ENCODE measurements around the gene EPHX1. TPM values are rescaled to one million over a fixed set of nuclear protein-coding genes. Genes with fewer than 3 reads are reported as not detected.

Gene EPHX1
- total and polyA plus RNA-seq, 2 donors from 2014 or later, result 78.6 to 178 TPM

- intact Hi-C loops (cut with DNase I), result no loop called here
- no peak for TF ChIP-seq CTCF (IDR thresholded peaks at IDR 0.05; ENCODE audit: borderline replicate concordance, extremely low read depth, insufficient read depth)
- Histone ChIP-seq H3K36me3 (ENCODE audit: control insufficient read depth in 2 of 3, insufficient read depth in 3 of 3, low read length in 3 of 3) (no peaks in the 10 kb centered on the region), H3K9me3 (ENCODE audit: control insufficient read depth in 2 of 3, insufficient read depth in 1 of 3, low read length in 3 of 3) (no peaks in the 10 kb centered on the region), H3K27me3 (ENCODE audit: control insufficient read depth, insufficient read depth, low read length) (no peaks in the 10 kb centered on the region), H3K27ac (ENCODE audit: low read depth in 2 of 2, low read length in 2 of 2) (no peak within 1 kb of the TSS), H3K9ac (ENCODE audit: low read length in 3 of 3) (no peak within 1 kb of the TSS), H3K4me3 (ENCODE audit: low read length in 3 of 3) (no peak within 1 kb of the TSS), H3K4me1 (ENCODE audit: control insufficient read depth in 2 of 3, insufficient read depth in 2 of 3, low read depth in 1 of 3, low read length in 3 of 3) (peaks cover 0 to 7% (median 5%) of the 10 kb centered on the region in 3 donors)
- peak; percentile 71 to 95 (median 90) for DNase-seq
- FAIRE-seq, result no peak
These were observed 79.1 kb downstream of the EPHX1 start, which contains the start of gene LEFTY1 for GRCh38 chr1:225888898-225889601. TSS of gene LEFTY1 (minus strand) at chr1:225889146. CDS start at chr1:225889066, 80 bp downstream.

- intact Hi-C loops (cut with DNase I), result no loop called here
- Histone ChIP-seq H3K9me3 (ENCODE audit: control insufficient read depth in 2 of 3, insufficient read depth in 1 of 3, low read length in 3 of 3) (no peaks in the 10 kb centered on the region), H3K27ac (ENCODE audit: low read depth in 2 of 2, low read length in 2 of 2) (no peak overlapping the region), H3K9ac (ENCODE audit: low read length in 3 of 3) (no peak overlapping the region), H3K4me3 (ENCODE audit: low read length in 3 of 3) (no peak overlapping the region), H3K4me1 (ENCODE audit: control insufficient read depth in 2 of 3, insufficient read depth in 2 of 3, low read depth in 1 of 3, low read length in 3 of 3) (peaks cover 0 to 7% (median 5%) of the 10 kb centered on the region in 3 donors), H3K27me3 (ENCODE audit: control insufficient read depth, insufficient read depth, low read length) (no peaks in the 10 kb centered on the region), H3K36me3 (ENCODE audit: control insufficient read depth in 2 of 3, insufficient read depth in 3 of 3, low read length in 3 of 3) (no peaks in the 10 kb centered on the region)
- TF ChIP-seq CTCF (IDR thresholded peaks at IDR 0.05; ENCODE audit: borderline replicate concordance, extremely low read depth, insufficient read depth), result no peak
- FAIRE-seq (no peak), DNase-seq (no peak)
These were observed 79.8 kb downstream of the EPHX1 start for GRCh38 chr1:225889743-225890142.

DNA sequence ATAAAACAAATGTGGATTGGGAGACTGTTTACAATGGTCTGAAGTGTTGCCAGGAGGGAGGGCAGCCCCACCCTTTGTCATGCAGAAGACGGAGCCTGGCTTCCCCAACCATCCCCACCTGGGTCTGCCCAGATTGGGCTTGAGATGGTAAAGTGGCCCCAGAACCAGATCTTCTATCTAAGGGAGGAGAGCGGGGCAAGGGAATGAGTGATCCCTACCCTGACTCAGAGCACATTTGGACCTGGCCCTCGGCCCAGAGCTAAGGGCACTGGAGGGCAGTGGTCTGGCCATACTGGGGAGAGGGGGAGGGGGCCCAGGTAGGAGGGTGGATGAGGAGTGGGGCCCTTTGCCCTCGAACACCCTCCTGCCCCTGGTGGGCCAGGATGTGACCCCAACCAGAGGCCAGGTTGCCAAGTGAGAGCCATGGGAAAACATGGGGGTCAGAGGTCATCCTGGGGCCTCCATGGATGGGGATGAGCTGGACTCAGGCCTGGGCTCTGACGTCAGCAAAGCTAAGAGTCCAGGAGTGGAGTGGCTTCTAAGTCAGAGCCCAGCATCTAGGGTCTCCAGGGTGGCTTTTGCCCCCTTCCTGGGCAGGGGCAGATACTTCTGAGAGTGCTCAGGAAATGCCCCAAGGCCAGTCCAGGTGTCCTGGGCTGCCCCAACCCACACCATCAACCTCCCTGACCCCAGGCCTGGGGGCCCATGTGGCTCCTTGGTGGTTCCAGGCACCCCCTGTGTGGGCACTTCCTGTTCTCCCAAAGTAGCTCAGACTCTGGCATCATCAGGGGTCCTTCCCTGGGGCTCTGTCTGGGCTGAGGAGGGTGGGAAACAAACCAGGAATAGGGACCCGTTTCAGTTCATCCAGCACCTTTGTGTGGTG is 80.7 kb downstream of the EPHX1 start:
- H3K27me3 ChIP-seq (ENCODE audit: control insufficient read depth, insufficient read depth, low read length), result no peaks in the 10 kb centered on the region
- no peaks in the 10 kb centered on the region for H3K36me3 ChIP-seq (ENCODE audit: control insufficient read depth in 2 of 3, insufficient read depth in 3 of 3, low read length in 3 of 3)
- H3K4me3 ChIP-seq (ENCODE audit: low read length in 3 of 3), result no peak overlapping the region
- intact Hi-C loops (cut with DNase I), result no loop called here
- TF ChIP-seq CTCF (IDR thresholded peaks at IDR 0.05; ENCODE audit: borderline replicate concordance, extremely low read depth, insufficient read depth), result no peak
- H3K9ac ChIP-seq (ENCODE audit: low read length in 3 of 3), result no peak overlapping the region
- H3K27ac ChIP-seq (ENCODE audit: low read depth in 2 of 2, low read length in 2 of 2), result no peak overlapping the region
- FAIRE-seq, result no peak
- peaks cover 0 to 7% (median 5%) of the 10 kb centered on the region in 3 donors for H3K4me1 ChIP-seq (ENCODE audit: control insufficient read depth in 2 of 3, insufficient read depth in 2 of 3, low read depth in 1 of 3, low read length in 3 of 3)
- no peaks in the 10 kb centered on the region for H3K9me3 ChIP-seq (ENCODE audit: control insufficient read depth in 2 of 3, insufficient read depth in 1 of 3, low read length in 3 of 3)
- DNase-seq, result peak in 1 of 5 donors; percentile 66

Measured in kidney (tissue), 14 donors.